ENCODE data around the gene TRIM54. TPM values are rescaled to one million over a fixed set of nuclear protein-coding genes. Genes with fewer than 3 reads are reported as not detected.

The TRIM54 gene
- total and polyA plus RNA-seq, 2 of the 8 experiments (the other 6 are each of a cell fraction or from before 2014, with no cell fraction given), result 3.9 to 5.8 TPM

- TF ChIP-seq POLR2AphosphoS5 (IDR thresholded peaks at IDR 0.05; ENCODE audit: low read depth, low read length) (0 out of 2 replicates have a peak, but pooled peaks have one; percentile 29), RXRA (IDR thresholded peaks at IDR 0.05; ENCODE audit: insufficient read depth, low read depth, low read length) (no peak), KDM1A (IDR thresholded peaks at IDR 0.05; ENCODE audit: borderline replicate concordance, low read length) (no peak), SP1 (IDR thresholded peaks at IDR 0.05; ENCODE audit: low read depth, low read length) (no peak), SP2 (IDR thresholded peaks at IDR 0.05; ENCODE audit: low read length) (no peak), POLR2A (IDR thresholded peaks at IDR 0.05; ENCODE audit: control extremely low read depth in 1 of 2, low read depth in 2 of 2, low read length in 2 of 2) (peak in 1 of 2 experiments; percentile 63; a peak in 2 of 3 replicates), FOSL1 (IDR thresholded peaks at IDR 0.05; ENCODE audit: insufficient read depth, low read depth, low read length) (no peak), HDAC6 (IDR thresholded peaks at IDR 0.05; ENCODE audit: low read depth, low read length) (no peak), JUND (IDR thresholded peaks at IDR 0.05; ENCODE audit: low read length) (no peak), NRF1 (IDR thresholded peaks at IDR 0.05; ENCODE audit: low read depth, low read length) (no peak), EGR1 (IDR thresholded peaks at IDR 0.05; ENCODE audit: borderline replicate concordance, low read depth, low read length) (0 out of 2 replicates have a peak, but pooled peaks have one; percentile 4), KDM4A (IDR thresholded peaks at IDR 0.05; ENCODE audit: low read depth, low read length, severe bottlenecking) (peak; percentile 93), BCL11A (IDR thresholded peaks at IDR 0.05; ENCODE audit: low read depth in 2 of 2, low read length in 2 of 2) (no peak), SRF (IDR thresholded peaks at IDR 0.05; ENCODE audit: low read depth, low read length) (no peak), TBP (IDR thresholded peaks at IDR 0.05; ENCODE audit: low read depth, low read length) (peak; percentile 30; the same call in 1 of the 2 replicates), CREB1 (IDR thresholded peaks at IDR 0.05) (peak; percentile 84), USF2 (IDR thresholded peaks at IDR 0.05; ENCODE audit: low read length) (peak; percentile 76), ATF2 (IDR thresholded peaks at IDR 0.05; ENCODE audit: low read length) (no peak; the same call in 1 of the 2 replicates), TCF12 (IDR thresholded peaks at IDR 0.05; ENCODE audit: low read depth, low read length) (no peak), PHF8 (conservative IDR thresholded peaks at IDR 0.05; ENCODE audit: low read depth, low read length) (peak; percentile 44), SAP30 (IDR thresholded peaks at IDR 0.05; ENCODE audit: insufficient read depth, insufficient replicate concordance, low read length) (no peak), SIN3A (conservative IDR thresholded peaks at IDR 0.05 in 1 of 2, IDR thresholded peaks at IDR 0.05 in 1 of 2; ENCODE audit: low read depth in 1 of 2, low read length in 2 of 2) (no peak; a peak in 2 of 4 replicates)
Observed at GRCh38 chr2:27264753-27265535, 17.3 kb upstream of the TRIM54 start (continued).

Data from H1 (cell line).